HAP-1 (cell line): ENCODE results near the gene RASA2.
"Not testable (repeated sequence)": the region's sequence is repeated elsewhere in the genome, so short reads cannot be mapped to it uniquely, and the experiment has no call there.

Source experiments
- DNase-seq, 2 experiments: peaks; one replicate each; pipeline ENCODE4 v3.0.0-alpha.2; 2016 to 2020; ENCODE audit warnings: low spot score in 2 of 2
- H3K27me3 ChIP-seq: fragments of 250-450 bp; sonication (Bioruptor Pico); 2 replicates; pipeline ENCODE4 v1.5.1; 2020; ENCODE audit warnings: low read depth, mild to moderate bottlenecking, moderate library complexity
- H3K36me3 ChIP-seq: fragments of 250-450 bp; sonication (Bioruptor Pico); replicated peaks from 2 replicates; pipeline ENCODE4 v1.5.1; 2020; ENCODE audit warnings: mild to moderate bottlenecking
- H3K4me1 ChIP-seq: fragments of 250-450 bp; sonication (Bioruptor Pico); 2 replicates; pipeline ENCODE4 v1.5.1; 2020; ENCODE audit warnings: mild to moderate bottlenecking
- H3K4me3 ChIP-seq: fragments of 250-450 bp; sonication (Bioruptor Pico); 2 replicates; pipeline ENCODE4 v1.5.1; 2020; ENCODE audit warnings: mild to moderate bottlenecking, moderate library complexity
- H3K9me3 ChIP-seq: fragments of 250-450 bp; sonication (Bioruptor Pico); 2 replicates; pipeline ENCODE4 v1.5.1; 2020; ENCODE audit warnings: mild to moderate bottlenecking, moderate library complexity
- in situ Hi-C: fragments of 300-500 bp; cut with MboI; formaldehyde crosslinking; loops from 3 replicates; pipeline ENCODE4 v1.14.3; 2020; ENCODE audit warnings: low sequenced_read_pairs, inconsistent platforms, mixed read lengths

RASA2 gene

GRCh38 chr3:141466633-141467169 is 20.1 kb upstream of the RASA2 start:
- H3K4me3 ChIP-seq, result no peak overlapping the region
- in situ Hi-C loops, result no loop called here

GRCh38 chr3:141469720-141470119 is 17.1 kb upstream of the RASA2 start:
- peaks cover 6% of the 10 kb centered on the region for H3K4me1 ChIP-seq
- H3K36me3 ChIP-seq, result no peaks in the 10 kb centered on the region
- H3K4me3 ChIP-seq, result no peak overlapping the region
- H3K27me3 ChIP-seq, result no peaks in the 10 kb centered on the region
- no peaks in the 10 kb centered on the region for H3K9me3 ChIP-seq
- DNase-seq, result no peak
- in situ Hi-C loops, result no loop called here

More at GRCh38 chr3:141466633-141467169, 20.1 kb upstream of the RASA2 start:
- Histone ChIP-seq H3K9me3 (peaks cover 3% of the 10 kb centered on the region), H3K27me3 (no peaks in the 10 kb centered on the region), H3K36me3 (no peaks in the 10 kb centered on the region), H3K4me1 (peaks cover 6% of the 10 kb centered on the region)
- DNase-seq, result no peak

GRCh38 chr3:141471160-141471559 is 15.7 kb upstream of the RASA2 start:
- Histone ChIP-seq H3K4me1 (peaks cover 6% of the 10 kb centered on the region), H3K27me3 (no peaks in the 10 kb centered on the region), H3K4me3 (no peak overlapping the region), H3K36me3 (no peaks in the 10 kb centered on the region), H3K9me3 (no peaks in the 10 kb centered on the region)
- in situ Hi-C loops, result no loop called here
- no peak for DNase-seq

GRCh38 chr3:141476033-141476432 is 10.8 kb upstream of the RASA2 start:
- Histone ChIP-seq H3K9me3 (no peaks in the 10 kb centered on the region), H3K4me1 (no peaks in the 10 kb centered on the region; the same call in 1 of the 2 replicates), H3K36me3 (no peaks in the 10 kb centered on the region), H3K4me3 (no peak overlapping the region), H3K27me3 (no peaks in the 10 kb centered on the region)
- in situ Hi-C loops, result no loop called here
- DNase-seq, result no peak

- Histone ChIP-seq H3K9me3 (no peaks in the 10 kb centered on the region), H3K4me3 (no peak overlapping the region), H3K27me3 (no peaks in the 10 kb centered on the region), H3K36me3 (no peaks in the 10 kb centered on the region), H3K4me1 (no peaks in the 10 kb centered on the region; the same call in 1 of the 2 replicates)
- DNase-seq, result no peak
- in situ Hi-C loops, result no loop called here
These were observed 9.6 kb upstream of the RASA2 start for GRCh38 chr3:141477224-141477623.

DNA sequence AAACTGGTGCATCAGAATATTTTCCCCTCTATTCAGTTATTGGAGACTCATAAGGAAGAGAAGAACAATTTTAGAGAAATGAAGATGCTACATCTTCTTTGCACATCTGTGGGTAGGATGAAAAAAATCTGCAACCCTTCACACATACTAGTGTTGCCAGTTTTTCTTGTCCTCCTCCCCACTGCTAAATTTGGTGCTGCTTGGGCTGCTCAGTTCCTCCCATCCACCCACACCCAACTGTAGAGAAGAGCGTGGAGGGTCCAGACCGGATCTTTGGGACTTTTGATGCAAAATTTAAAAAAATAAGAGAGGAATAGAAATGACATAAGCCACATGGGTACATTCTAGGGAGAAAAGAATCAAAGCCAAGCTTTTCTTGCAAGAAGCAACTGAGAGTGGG is 8.7 kb upstream of the RASA2 start:
- no peaks in the 10 kb centered on the region for H3K9me3 ChIP-seq
- no peaks in the 10 kb centered on the region for H3K36me3 ChIP-seq
- in situ Hi-C loops, result no loop called here
- DNase-seq, result no peak
- no peaks in the 10 kb centered on the region; the same call in 1 of the 2 replicates for H3K4me1 ChIP-seq
- no peak overlapping the region for H3K4me3 ChIP-seq
- no peaks in the 10 kb centered on the region for H3K27me3 ChIP-seq

DNA sequence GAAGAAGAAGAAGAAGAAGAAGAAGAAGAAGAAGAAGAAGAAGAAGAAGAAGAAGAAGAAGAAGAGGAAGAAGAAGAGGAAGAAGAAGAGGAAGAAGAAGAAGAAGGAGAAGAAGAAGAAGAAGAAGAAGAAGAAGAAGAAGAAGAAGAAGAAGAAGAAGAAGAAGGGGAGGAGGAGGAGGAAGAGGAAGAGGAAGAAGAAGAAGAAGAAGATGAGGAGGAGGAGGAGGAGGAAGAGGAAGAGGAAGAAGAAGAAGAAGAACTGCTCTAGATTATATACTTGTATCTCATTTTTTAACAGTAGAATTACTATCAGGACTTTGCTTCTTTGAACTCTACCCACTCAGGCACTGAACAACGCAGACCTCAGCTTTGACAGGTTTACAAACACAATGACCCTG is 8.0 kb upstream of the RASA2 start:
- H3K9me3 ChIP-seq, DNase-seq, H3K4me1 ChIP-seq, H3K27me3 ChIP-seq, H3K4me3 ChIP-seq, in situ Hi-C loops, H3K36me3 ChIP-seq: not testable (repeated sequence)

DNA sequence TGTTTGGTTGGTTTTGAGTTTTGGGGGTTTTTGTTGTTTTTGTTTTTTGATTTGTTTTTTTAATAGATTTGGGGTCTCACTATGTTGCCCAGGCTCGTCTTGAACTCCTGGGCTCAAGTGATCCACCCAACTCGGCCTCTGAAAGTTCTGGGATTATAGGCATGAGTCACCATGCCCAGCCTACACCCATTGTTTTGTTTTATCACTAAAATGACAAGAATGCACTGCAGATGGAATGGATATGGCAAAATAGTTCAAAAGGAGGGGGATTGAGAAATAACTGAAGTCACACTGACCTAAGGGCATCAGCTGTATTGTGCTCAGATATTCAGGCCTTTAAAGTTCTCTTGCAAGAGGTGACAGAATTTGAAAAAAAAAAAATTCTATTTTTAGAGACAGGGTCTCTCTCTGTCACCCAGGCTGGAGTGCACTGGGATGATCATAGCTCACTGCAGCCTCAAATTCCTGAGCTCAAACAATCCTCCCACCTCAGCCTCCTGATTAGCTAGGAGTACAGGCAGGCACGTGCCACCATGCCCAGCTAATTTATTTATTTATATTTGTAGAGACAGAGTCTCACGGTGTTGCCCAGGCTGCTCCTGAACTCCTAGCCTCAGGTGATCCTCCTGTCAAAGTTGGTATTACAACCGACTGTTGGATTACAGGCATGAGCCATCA is 4.4 kb upstream of the RASA2 start:
- no peaks in the 10 kb centered on the region for H3K27me3 ChIP-seq
- peaks cover 7% of the 10 kb centered on the region for H3K4me1 ChIP-seq
- no peaks in the 10 kb centered on the region for H3K36me3 ChIP-seq
- no peaks in the 10 kb centered on the region for H3K9me3 ChIP-seq
- no peak overlapping the region for H3K4me3 ChIP-seq
- peak; percentile 18 to 22 for DNase-seq
- in situ Hi-C loops, result no loop called here

- Histone ChIP-seq H3K36me3 (no peaks in the 10 kb centered on the region), H3K9me3 (no peaks in the 10 kb centered on the region), H3K4me1 (peaks cover 11% of the 10 kb centered on the region), H3K4me3 (no peak overlapping the region), H3K27me3 (no peaks in the 10 kb centered on the region)
- no peak for DNase-seq
- in situ Hi-C loops, result no loop called here
These were observed 2.0 kb upstream of the RASA2 start for GRCh38 chr3:141484701-141485287.

- no peaks in the 10 kb centered on the region for H3K9me3 ChIP-seq
- no peaks in the 10 kb centered on the region for H3K36me3 ChIP-seq
- no peak for DNase-seq
- H3K4me1 ChIP-seq, result peaks cover 11% of the 10 kb centered on the region
- in situ Hi-C loops, result no loop called here
- H3K4me3 ChIP-seq, result peak overlapping the region; percentile 75
- H3K27me3 ChIP-seq, result no peaks in the 10 kb centered on the region
These were observed 959 bp upstream of the RASA2 start for GRCh38 chr3:141485641-141486495.

- Histone ChIP-seq H3K4me1 (peaks cover 11% of the 10 kb centered on the region), H3K9me3 (no peaks in the 10 kb centered on the region), H3K36me3 (no peaks in the 10 kb centered on the region), H3K27me3 (no peaks in the 10 kb centered on the region), H3K4me3 (peak overlapping the region; percentile 75)
- in situ Hi-C loops, result no loop called here
- DNase-seq, result peak in 1 of 2 experiments; percentile 80
These were observed 406 bp upstream of the RASA2 start for GRCh38 chr3:141486496-141486745.

DNA sequence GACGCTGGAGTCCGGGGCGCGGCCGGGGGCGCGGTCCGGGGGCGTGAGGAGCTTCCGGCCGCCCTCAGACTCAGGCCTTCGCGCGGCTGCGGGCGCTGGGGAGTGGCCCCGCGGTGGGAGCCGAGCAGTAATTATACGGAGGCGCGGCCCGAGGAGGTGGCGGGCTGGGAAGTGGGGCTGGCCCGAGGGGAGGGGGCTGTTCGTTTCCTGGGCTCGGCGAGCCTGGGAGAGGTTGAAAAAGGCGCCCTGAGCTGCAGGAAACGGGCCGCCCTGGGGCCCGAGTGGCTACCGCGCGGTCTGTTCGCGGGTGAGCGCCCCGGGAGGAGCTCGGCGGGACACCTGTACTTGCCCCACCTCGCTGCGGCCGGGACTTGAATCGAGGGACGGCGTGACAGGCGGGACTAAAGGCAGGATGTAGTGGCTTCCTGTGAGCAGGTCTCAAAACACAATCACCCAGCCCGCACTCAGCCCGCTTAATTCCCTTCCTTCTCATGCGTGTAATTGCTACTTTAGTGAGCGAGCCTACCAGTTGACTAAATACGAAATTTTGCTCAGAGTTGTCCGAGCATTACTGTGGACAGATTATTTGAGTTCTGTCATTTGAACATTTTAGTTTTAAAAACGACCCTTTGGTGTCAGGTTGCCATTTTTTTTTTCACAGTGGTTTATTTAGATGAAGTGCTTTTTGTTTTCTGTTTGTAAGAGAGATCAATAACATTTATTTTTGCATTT is 860 bp downstream of the RASA2 start:
- H3K4me3 ChIP-seq, result peak overlapping the region; percentile 75
- H3K9me3 ChIP-seq, result no peaks in the 10 kb centered on the region
- no peaks in the 10 kb centered on the region for H3K36me3 ChIP-seq
- H3K4me1 ChIP-seq, result peaks cover 11% of the 10 kb centered on the region
- in situ Hi-C loops, result no loop called here
- H3K27me3 ChIP-seq, result no peaks in the 10 kb centered on the region
- DNase-seq, result peak; percentile 75 to 83

GRCh38 chr3:141489203-141489602 is 2.4 kb downstream of the RASA2 start:
- H3K9me3 ChIP-seq, result no peaks in the 10 kb centered on the region
- peaks cover 11% of the 10 kb centered on the region for H3K4me1 ChIP-seq
- no peak overlapping the region for H3K4me3 ChIP-seq
- H3K36me3 ChIP-seq, result no peaks in the 10 kb centered on the region
- in situ Hi-C loops, result no loop called here
- no peak for DNase-seq
- no peaks in the 10 kb centered on the region for H3K27me3 ChIP-seq
